Karpas-422 (cell line): ENCODE measurements around the gene MAP4K3. TPM values are rescaled to one million over a fixed set of nuclear protein-coding genes. Genes with fewer than 3 reads are reported as not detected.

Source experiments
- DNase-seq: peaks from one replicate; pipeline ENCODE4 v3.0.0-alpha.2; 2015
- H2AFZ ChIP-seq: fragments of 200-600 bp; sonication (generic); 2 replicates; pipeline ENCODE4 v1.6.1; 2014; ENCODE audit warnings: antibody characterized with exemption, low read length, mixed read lengths
- H3K27ac ChIP-seq: fragments of 200-600 bp; sonication (generic); 2 replicates; pipeline ENCODE4 v1.5.1; 2014; ENCODE audit warnings: mild to moderate bottlenecking, low read length, moderate library complexity
- H3K27me3 ChIP-seq: fragments of 200-600 bp; sonication (generic); 2 replicates; pipeline ENCODE4 v1.6.1; 2014; ENCODE audit warnings: low read length, mixed read lengths
- H3K36me3 ChIP-seq: fragments of 200-600 bp; sonication (generic); 2 replicates; pipeline ENCODE4 v1.6.1; 2014; ENCODE audit warnings: low read length, mixed read lengths; ENCODE audit not compliant: insufficient read depth
- H3K4me1 ChIP-seq: fragments of 200-600 bp; sonication (generic); 2 replicates; pipeline ENCODE4 v1.6.1; 2014; ENCODE audit warnings: mild to moderate bottlenecking, low read length, mixed read lengths
- H3K4me2 ChIP-seq: fragments of 200-600 bp; sonication (generic); 2 replicates; pipeline ENCODE4 v1.6.1; 2014; ENCODE audit warnings: low read length, low read depth, mild to moderate bottlenecking; ENCODE audit not compliant: poor library complexity, severe bottlenecking
- H3K4me3 ChIP-seq: fragments of 200-600 bp; sonication (generic); 2 replicates; pipeline ENCODE4 v1.5.1; 2014; ENCODE audit warnings: mild to moderate bottlenecking, antibody characterized with exemption, low read length, mixed read lengths
- H3K79me2 ChIP-seq: fragments of 200-600 bp; sonication (generic); 2 replicates; pipeline ENCODE4 v1.6.1; 2014; ENCODE audit warnings: mild to moderate bottlenecking, low read length, mixed read lengths
- H3K9ac ChIP-seq: fragments of 200-600 bp; sonication (generic); 2 replicates; pipeline ENCODE4 v1.6.0; 2014; ENCODE audit warnings: low read length
- H3K9me2 ChIP-seq: fragments of 200-600 bp; sonication (generic), shearing (Covaris generic); replicated peaks from 2 replicates; pipeline ENCODE4 v1.6.0; 2014; ENCODE audit warnings: mild to moderate bottlenecking, low read length, moderate library complexity; ENCODE audit not compliant: insufficient read depth
- H3K9me3 ChIP-seq: fragments of 300-700, 200-600 bp; sonication (generic); 2 replicates; pipeline ENCODE4 v1.6.1; 2014; ENCODE audit warnings: low read length, mixed read lengths
- H4K20me1 ChIP-seq: fragments of 200-600 bp; sonication (generic); 2 replicates; pipeline ENCODE4 v1.6.1; 2014; ENCODE audit warnings: mild to moderate bottlenecking, antibody characterized with exemption, low read length, low read depth; ENCODE audit not compliant: insufficient read depth
- total RNA-seq: library from RNA; depleted of rRNA; stranded (reverse); fragments of >200 nt; shearing (Covaris generic); gene quantifications from 2 replicates; pipeline ENCODE4 v1.2.3, GENCODE V29; 2014; ENCODE audit warnings: low replicate concordance

The MAP4K3 gene
- total RNA-seq, 1 experiment from 2014 or later, result 11.5 TPM

- Histone ChIP-seq H3K4me2 (peak overlapping the region; percentile 98), H3K4me1 (peaks cover 22% of the 10 kb centered on the region), H3K27ac (no peak overlapping the region), H3K9ac (peak overlapping the region; percentile 77), H3K9me3 (no peaks in the 10 kb centered on the region), H3K9me2 (no peaks in the 10 kb centered on the region), H2AFZ (peak overlapping the region; percentile 60; the same call in 1 of the 2 replicates), H4K20me1 (peaks cover 23% of the 10 kb centered on the region), H3K27me3 (no peaks in the 10 kb centered on the region), H3K36me3 (no peaks in the 10 kb centered on the region), H3K79me2 (no peaks in the 10 kb centered on the region), H3K4me3 (peak overlapping the region; percentile 90)
- no peak for DNase-seq
Observed at GRCh38 chr2:39435741-39436591, 1.1 kb downstream of the MAP4K3 start.

GRCh38 chr2:39435234-39435633 is 1.9 kb downstream of the MAP4K3 start:
- Histone ChIP-seq H3K27ac (no peak overlapping the region), H3K36me3 (no peaks in the 10 kb centered on the region), H3K9me2 (no peaks in the 10 kb centered on the region), H3K9me3 (no peaks in the 10 kb centered on the region), H4K20me1 (peaks cover 28% of the 10 kb centered on the region), H2AFZ (no peak overlapping the region), H3K79me2 (no peaks in the 10 kb centered on the region), H3K4me1 (peaks cover 22% of the 10 kb centered on the region), H3K4me3 (no peak overlapping the region), H3K4me2 (peak overlapping the region; percentile 98), H3K9ac (no peak overlapping the region), H3K27me3 (no peaks in the 10 kb centered on the region)
- no peak for DNase-seq

- DNase-seq, result no peak
- no peaks in the 10 kb centered on the region for H3K9me3 ChIP-seq
- peaks cover 22% of the 10 kb centered on the region for H3K4me1 ChIP-seq
- H3K9me2 ChIP-seq, result no peaks in the 10 kb centered on the region
- H3K27me3 ChIP-seq, result no peaks in the 10 kb centered on the region
- H3K79me2 ChIP-seq, result no peaks in the 10 kb centered on the region
- H3K4me3 ChIP-seq, result no peak overlapping the region
- no peaks in the 10 kb centered on the region for H3K36me3 ChIP-seq
- H3K27ac ChIP-seq, result no peak overlapping the region
- H4K20me1 ChIP-seq, result peaks cover 28% of the 10 kb centered on the region
- no peak overlapping the region for H3K9ac ChIP-seq
- no peak overlapping the region for H3K4me2 ChIP-seq
- H2AFZ ChIP-seq, result no peak overlapping the region
Observed at GRCh38 chr2:39434233-39434897, 2.7 kb downstream of the MAP4K3 start.

- Histone ChIP-seq H3K4me1 (peaks cover 22% of the 10 kb centered on the region), H3K9me3 (no peaks in the 10 kb centered on the region), H3K27me3 (no peaks in the 10 kb centered on the region), H3K36me3 (no peaks in the 10 kb centered on the region), H3K4me2 (no peak overlapping the region), H4K20me1 (peaks cover 28% of the 10 kb centered on the region), H2AFZ (no peak overlapping the region), H3K79me2 (no peaks in the 10 kb centered on the region), H3K9me2 (no peaks in the 10 kb centered on the region), H3K4me3 (no peak overlapping the region), H3K27ac (no peak overlapping the region), H3K9ac (no peak overlapping the region)
- DNase-seq, result no peak
Observed at GRCh38 chr2:39433586-39434195, 3.4 kb downstream of the MAP4K3 start.

GRCh38 chr2:39432701-39433100 is 4.4 kb downstream of the MAP4K3 start:
- Histone ChIP-seq H3K27ac (no peak overlapping the region), H2AFZ (no peak overlapping the region), H4K20me1 (peaks cover 28% of the 10 kb centered on the region), H3K4me2 (no peak overlapping the region), H3K9me3 (no peaks in the 10 kb centered on the region), H3K36me3 (no peaks in the 10 kb centered on the region), H3K27me3 (no peaks in the 10 kb centered on the region), H3K79me2 (no peaks in the 10 kb centered on the region), H3K4me3 (no peak overlapping the region), H3K4me1 (peaks cover 16% of the 10 kb centered on the region), H3K9ac (no peak overlapping the region), H3K9me2 (no peaks in the 10 kb centered on the region)
- DNase-seq, result no peak

- Histone ChIP-seq H4K20me1 (peaks cover 31% of the 10 kb centered on the region), H3K9me3 (no peaks in the 10 kb centered on the region), H3K4me2 (no peak overlapping the region), H3K27me3 (no peaks in the 10 kb centered on the region), H3K4me3 (no peak overlapping the region), H3K79me2 (no peaks in the 10 kb centered on the region), H3K9ac (no peak overlapping the region), H3K9me2 (no peaks in the 10 kb centered on the region), H3K4me1 (peaks cover 14% of the 10 kb centered on the region), H2AFZ (no peak overlapping the region), H3K27ac (no peak overlapping the region), H3K36me3 (no peaks in the 10 kb centered on the region)
- DNase-seq, result no peak
Observed at GRCh38 chr2:39431592-39432316, 5.3 kb downstream of the MAP4K3 start.

GRCh38 chr2:39429746-39430145 is 7.3 kb downstream of the MAP4K3 start:
- H3K9me3 ChIP-seq, result no peaks in the 10 kb centered on the region
- DNase-seq, result no peak
- H3K27me3 ChIP-seq, result no peaks in the 10 kb centered on the region
- no peaks in the 10 kb centered on the region; the same call in none of the 2 replicates for H3K79me2 ChIP-seq
- H3K9me2 ChIP-seq, result no peaks in the 10 kb centered on the region
- H3K36me3 ChIP-seq, result no peaks in the 10 kb centered on the region
- H2AFZ ChIP-seq, result no peak overlapping the region
- H4K20me1 ChIP-seq, result peaks cover 27% of the 10 kb centered on the region
- H3K4me1 ChIP-seq, result no peaks in the 10 kb centered on the region
- no peak overlapping the region for H3K27ac ChIP-seq
- no peak overlapping the region for H3K9ac ChIP-seq
- no peak overlapping the region for H3K4me3 ChIP-seq
- H3K4me2 ChIP-seq, result no peak overlapping the region
